Urinary bladder (tissue), 4 donors: ENCODE data around the gene PRKG2. TPM values are rescaled to one million over a fixed set of nuclear protein-coding genes. Genes with fewer than 3 reads are reported as not detected.

Experiments
- DNase-seq: peaks from one replicate; pipeline ENCODE4 v3.0.0-alpha.2; 2015; ENCODE audit errors: extremely low spot score
- H3K27ac ChIP-seq: one replicate; pipeline ENCODE4 v1.5.1; 2013; ENCODE audit warnings: low read depth, mild to moderate bottlenecking, moderate library complexity
- H3K36me3 ChIP-seq: one replicate; pipeline ENCODE4 v1.6.1; 2013; ENCODE audit warnings: mild to moderate bottlenecking, moderate library complexity; ENCODE audit not compliant: insufficient read depth
- H3K4me1 ChIP-seq: one replicate; pipeline ENCODE4 v1.6.1; 2013; ENCODE audit warnings: mild to moderate bottlenecking, moderate library complexity; ENCODE audit not compliant: insufficient read depth
- H3K4me3 ChIP-seq: one replicate; pipeline ENCODE4 v1.5.1; 2013; ENCODE audit warnings: low read depth, low read length
- WGBS: extraction: QIAGEN DNeasy Blood & Tissue Kit; methylation state at CpG from one replicate; pipeline ENCODE4 v1.1.7; 2013; 5-methylcytosine and 5-hydroxymethylcytosine counted together
- polyA plus RNA-seq: library from polyadenylated mRNA; stranded (reverse); fragments of 200-250 nt; gene quantifications from one replicate; pipeline ENCODE4 v1.2.3, GENCODE V29; 2013
- total RNA-seq: library from RNA; depleted of rRNA; stranded (reverse); fragments of >200 nt; gene quantifications from one replicate; pipeline ENCODE4 v1.2.3, GENCODE V29; 2014
- donor health status: healthy with polysubstance abuse.
- donor health status: healthy.

PRKG2 gene
- total and polyA plus RNA-seq, 2 donors = 0.19 to 2.1 TPM

DNA sequence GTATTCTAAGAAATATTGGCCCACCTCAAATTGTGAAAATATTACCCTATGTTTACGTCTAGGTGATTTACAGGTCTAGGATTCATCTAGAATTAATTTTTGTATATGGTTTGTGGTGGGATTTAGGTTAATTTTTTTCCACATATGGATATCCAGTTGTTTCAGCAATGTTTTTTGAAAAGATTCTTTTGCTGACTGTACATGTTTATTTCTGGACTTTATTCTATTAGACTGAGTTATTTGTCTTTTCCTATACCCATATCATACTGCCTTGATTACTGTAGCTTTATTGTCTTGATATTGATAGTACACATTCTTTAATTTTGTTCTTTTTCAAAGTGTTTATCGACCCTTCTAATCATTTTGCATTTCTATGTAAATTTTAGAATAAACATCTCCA, 83.5 kb downstream of the PRKG2 start:
- DNase-seq = no peak
- 89% methylated on average over 2 of the region's 2 CpGs for WGBS
- H3K36me3 ChIP-seq = no peaks in the 10 kb centered on the region

DNA sequence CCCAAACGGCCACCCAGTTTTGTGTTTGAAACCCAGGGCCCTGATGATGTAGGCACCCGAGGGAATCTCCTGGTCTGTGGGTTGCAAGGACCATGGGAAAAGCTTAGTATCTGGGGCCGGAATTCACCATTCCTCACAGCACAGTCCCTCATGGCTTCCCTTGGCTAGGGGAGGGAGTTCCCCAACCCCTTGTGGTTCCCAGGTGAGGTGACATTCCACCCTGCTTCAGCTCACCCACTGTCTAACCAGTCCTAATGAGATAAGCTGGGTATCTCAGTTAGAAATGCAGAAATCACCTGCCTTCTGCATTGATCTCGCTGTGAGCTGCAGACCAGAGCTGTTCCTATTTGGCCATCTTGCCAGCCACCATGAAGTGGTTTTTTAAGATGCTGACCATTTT, 84.0 kb downstream of the PRKG2 start:
- H3K4me1 ChIP-seq = no peaks in the 10 kb centered on the region
- H3K36me3 ChIP-seq = no peaks in the 10 kb centered on the region
- 82% methylated on average over 4 of the region's 4 CpGs for WGBS
- H3K4me3 ChIP-seq = no peak overlapping the region
- no peak overlapping the region for H3K27ac ChIP-seq
- no peak for DNase-seq

More for the DNA sequence above, 83.5 kb downstream of the PRKG2 start:
- H3K4me1 ChIP-seq = no peaks in the 10 kb centered on the region
- no peak overlapping the region for H3K27ac ChIP-seq
- H3K4me3 ChIP-seq = no peak overlapping the region

DNA sequence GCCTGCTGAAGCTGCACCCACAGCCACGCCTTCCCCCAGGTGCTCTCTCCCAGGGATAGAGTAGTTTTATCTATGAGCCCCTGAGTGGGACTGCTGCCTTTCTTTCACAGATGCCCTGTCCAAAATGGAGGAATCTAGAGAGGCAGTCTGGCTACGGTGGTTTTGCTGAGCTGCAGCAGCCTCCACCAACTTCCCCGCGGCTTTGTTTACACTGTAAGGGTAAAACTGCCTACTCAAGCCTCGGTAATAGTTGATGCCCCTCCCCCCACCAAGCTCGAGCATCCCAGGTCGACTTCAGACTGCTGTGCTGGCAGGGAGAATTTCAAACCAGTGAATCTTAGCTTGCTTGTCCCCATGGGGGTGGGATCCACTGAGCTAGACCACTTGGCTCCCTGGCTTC, 84.5 kb downstream of the PRKG2 start:
- Histone ChIP-seq H3K27ac (no peak overlapping the region), H3K4me3 (no peak overlapping the region), H3K4me1 (no peaks in the 10 kb centered on the region), H3K36me3 (no peaks in the 10 kb centered on the region)
- WGBS = 43% methylated on average over 7 of the region's 7 CpGs
- DNase-seq = no peak

DNA sequence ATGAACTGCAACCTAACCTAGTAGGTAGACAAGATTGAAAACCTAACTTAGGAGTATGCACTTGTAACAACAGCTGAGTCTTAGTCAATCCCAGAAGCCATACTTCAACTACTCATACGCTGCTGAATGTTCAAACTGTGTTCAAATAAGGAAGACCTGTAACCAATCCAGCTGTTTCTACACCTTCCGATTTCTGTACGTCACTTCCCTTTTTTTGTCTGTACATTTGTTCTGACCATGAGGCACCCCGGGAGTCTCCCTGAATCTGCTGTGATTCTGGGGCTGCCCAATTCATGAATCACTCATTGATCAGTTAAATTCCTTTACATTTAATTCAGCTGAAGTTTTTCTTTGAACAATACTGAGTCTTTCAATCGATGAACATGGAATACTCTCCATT, 95.0 kb downstream of the PRKG2 start:
- no peak for DNase-seq
- Histone ChIP-seq H3K36me3 (no peaks in the 10 kb centered on the region), H3K4me1 (no peaks in the 10 kb centered on the region), H3K4me3 (no peak overlapping the region), H3K27ac (no peak overlapping the region)
- WGBS = 91% methylated on average over 5 of the region's 5 CpGs

DNA sequence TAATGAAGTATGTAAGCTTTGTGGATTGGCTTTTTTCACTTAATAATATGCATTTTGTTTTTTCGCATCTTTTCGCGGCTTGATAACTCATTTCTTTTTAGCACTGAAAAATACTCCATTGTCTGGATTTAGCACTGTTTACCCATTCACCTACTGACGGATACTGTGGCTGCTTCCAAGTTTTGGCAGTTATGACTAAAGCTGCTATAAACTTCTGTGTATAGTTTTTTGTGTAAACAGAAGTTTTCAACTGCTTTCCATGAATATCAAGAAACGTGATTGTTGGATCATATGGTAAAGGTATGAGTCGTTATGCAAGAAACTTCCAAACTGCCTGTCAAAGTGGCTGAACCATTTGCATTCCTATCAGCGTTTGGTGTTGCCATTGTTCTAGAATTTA, 96.9 kb downstream of the PRKG2 start:
- 61% methylated on average over 7 of the region's 7 CpGs for WGBS
- Histone ChIP-seq H3K4me1 (no peaks in the 10 kb centered on the region), H3K4me3 (no peak overlapping the region), H3K36me3 (no peaks in the 10 kb centered on the region), H3K27ac (no peak overlapping the region)
- DNase-seq = no peak

DNA sequence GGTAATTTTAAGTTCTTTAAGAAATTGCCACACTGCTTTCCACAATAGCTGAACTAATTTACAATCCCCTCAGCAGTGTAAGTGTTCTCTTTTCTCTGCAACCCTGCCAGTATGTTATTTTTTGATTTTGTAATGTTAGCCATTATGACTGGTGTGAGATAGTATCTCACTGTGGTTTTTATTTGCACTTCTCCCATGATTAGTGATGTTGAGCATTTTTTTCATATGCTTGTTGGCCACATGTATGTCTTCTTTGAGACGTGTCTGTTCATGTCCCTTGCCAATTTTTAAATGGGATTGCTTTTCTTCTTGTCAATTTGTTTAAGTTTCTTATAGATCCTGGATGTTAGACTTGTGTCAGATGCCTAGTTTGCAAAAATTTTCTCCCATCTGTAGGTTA, 98.5 kb downstream of the PRKG2 start:
- H3K4me1 ChIP-seq = no peaks in the 10 kb centered on the region
- no peak overlapping the region for H3K27ac ChIP-seq
- no peak for DNase-seq
- 59% methylated on average over 1 of the region's 1 CpG for WGBS
- no peak overlapping the region for H3K4me3 ChIP-seq
- no peaks in the 10 kb centered on the region for H3K36me3 ChIP-seq

DNA sequence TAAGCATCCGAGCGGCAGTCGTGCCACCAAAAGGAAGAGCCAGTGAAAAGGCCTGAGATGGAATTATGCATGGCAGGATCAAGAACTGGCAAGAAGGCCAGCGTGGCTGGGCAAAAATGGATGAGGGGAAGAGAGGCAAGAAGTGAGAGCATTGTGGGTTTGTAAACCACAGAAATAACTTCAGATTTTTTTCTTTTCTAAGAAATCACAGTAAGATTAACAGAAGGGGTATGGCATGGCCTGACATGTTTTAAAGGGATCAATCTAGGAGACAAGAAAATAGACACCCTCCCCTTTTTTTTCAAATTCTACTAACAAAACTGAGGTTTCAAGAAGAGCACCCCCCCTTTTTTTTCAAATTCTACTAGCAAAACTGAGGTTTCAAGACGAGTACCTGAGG, 102.0 kb downstream of the PRKG2 start:
- no peak overlapping the region for H3K4me3 ChIP-seq
- no peaks in the 10 kb centered on the region for H3K4me1 ChIP-seq
- no peak for DNase-seq
- WGBS = 93% methylated on average over 5 of the region's 5 CpGs
- no peak overlapping the region for H3K27ac ChIP-seq
- H3K36me3 ChIP-seq = no peaks in the 10 kb centered on the region

DNA sequence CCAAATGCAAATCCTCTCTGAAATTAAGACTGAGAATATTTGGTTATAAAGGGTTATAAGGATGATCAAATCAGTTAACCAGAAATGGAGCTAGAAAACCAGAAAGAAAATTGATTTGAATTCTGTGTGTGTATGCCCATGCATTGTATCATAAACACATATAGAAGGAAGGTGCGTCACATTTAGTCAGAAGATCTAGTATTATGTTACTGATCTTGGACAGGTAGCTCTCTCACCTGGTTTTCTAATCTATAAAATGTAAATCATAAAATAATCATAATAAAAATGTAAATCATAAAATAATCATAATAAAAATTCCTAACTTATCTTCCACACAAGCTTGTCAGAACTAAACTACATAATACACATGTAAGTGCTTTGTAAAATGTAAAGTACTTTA, 105.7 kb downstream of the PRKG2 start:
- H3K27ac ChIP-seq = no peak overlapping the region
- no peak for DNase-seq
- no peaks in the 10 kb centered on the region for H3K4me1 ChIP-seq
- H3K36me3 ChIP-seq = no peaks in the 10 kb centered on the region
- WGBS = 93% methylated on average over 1 of the region's 1 CpG
- no peak overlapping the region for H3K4me3 ChIP-seq

DNA sequence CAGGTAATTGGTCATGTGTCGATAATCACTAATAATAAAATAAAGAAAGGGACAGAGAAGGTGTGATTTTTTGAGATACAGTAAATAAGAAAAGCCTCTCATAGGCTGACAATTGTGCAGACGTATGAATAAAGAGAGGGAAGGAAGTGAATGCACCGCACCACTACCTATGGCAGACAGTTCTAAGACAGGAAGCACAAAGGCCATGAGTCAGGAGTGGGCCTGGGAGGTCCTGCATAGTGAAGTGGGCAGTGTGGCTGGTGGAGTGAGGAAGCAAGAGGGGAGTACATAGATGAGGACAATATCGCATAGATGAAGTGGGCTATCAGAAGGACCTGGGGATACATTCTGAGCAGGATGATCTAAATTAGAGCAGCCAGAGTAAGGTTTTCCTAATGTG, 108.9 kb downstream of the PRKG2 start:
- Histone ChIP-seq H3K27ac (no peak overlapping the region), H3K36me3 (no peaks in the 10 kb centered on the region), H3K4me1 (no peaks in the 10 kb centered on the region), H3K4me3 (no peak overlapping the region)
- 86% methylated on average over 4 of the region's 4 CpGs for WGBS
- DNase-seq = no peak

DNA sequence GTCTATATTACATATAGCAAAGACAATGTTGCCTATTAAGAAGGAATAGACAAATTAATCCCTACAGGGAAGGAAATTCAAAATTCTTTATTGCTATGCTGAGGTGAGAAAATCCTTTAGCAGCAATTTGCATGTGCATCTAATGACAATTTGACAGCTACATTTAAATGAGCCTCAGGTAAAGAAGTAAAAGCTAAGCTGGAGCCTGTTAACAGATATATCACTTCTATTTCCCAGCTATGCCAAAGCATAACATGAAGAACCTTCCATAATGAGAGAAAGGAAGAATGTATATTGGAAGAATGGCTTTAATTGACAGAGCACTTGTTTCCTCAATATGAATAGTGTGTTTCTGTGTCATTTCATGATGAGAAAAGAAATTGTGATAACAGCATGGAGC, 112.9 kb downstream of the PRKG2 start:
- H3K4me3 ChIP-seq = no peak overlapping the region
- no peak for DNase-seq
- H3K36me3 ChIP-seq = no peaks in the 10 kb centered on the region
- H3K27ac ChIP-seq = no peak overlapping the region
- H3K4me1 ChIP-seq = no peaks in the 10 kb centered on the region

DNA sequence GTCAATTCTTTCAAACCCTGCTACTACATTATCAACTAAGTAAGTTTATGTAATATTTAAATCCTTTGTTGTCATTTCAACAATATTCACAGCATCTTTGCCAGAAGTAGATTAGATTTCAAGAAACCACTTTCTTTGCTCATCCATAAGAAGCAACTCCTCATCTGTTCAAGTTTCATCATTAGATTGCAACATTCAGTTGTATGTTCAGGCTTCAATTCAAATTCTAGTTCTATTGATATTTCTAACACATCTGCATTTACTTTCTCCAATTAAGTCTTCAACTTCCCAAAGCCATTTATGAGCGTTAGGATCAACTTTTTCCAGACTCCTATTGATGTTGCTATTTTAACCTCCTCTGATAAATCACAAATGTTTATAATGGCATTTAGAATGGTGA, 118.5 kb downstream of the PRKG2 start:
- Histone ChIP-seq H3K4me3 (no peak overlapping the region), H3K36me3 (no peaks in the 10 kb centered on the region), H3K27ac (no peak overlapping the region), H3K4me1 (no peaks in the 10 kb centered on the region)
- DNase-seq = no peak
- WGBS = 71% methylated on average over 1 of the region's 1 CpG

DNA sequence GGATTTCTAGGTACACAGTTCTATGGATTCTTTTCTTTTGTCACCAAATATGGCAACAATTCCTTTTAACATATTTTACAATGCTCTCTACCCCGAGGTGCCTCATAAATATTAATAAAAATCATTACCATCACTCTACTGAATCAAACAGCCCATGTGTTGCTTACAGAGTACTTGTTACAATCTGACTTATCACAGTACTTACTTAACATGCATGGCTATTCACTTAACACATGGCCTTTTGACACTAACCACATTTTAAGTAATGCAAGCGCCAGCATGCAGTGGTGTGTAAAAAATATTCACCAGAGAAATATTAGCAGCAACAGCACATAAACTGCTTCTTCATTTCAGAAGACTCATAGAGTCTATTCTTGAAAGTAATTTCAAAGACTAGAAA, 119.6 kb downstream of the PRKG2 start:
- DNase-seq = no peak
- Histone ChIP-seq H3K4me3 (no peak overlapping the region), H3K4me1 (no peaks in the 10 kb centered on the region), H3K27ac (no peak overlapping the region), H3K36me3 (no peaks in the 10 kb centered on the region)
- 57% methylated on average over 2 of the region's 2 CpGs for WGBS

DNA sequence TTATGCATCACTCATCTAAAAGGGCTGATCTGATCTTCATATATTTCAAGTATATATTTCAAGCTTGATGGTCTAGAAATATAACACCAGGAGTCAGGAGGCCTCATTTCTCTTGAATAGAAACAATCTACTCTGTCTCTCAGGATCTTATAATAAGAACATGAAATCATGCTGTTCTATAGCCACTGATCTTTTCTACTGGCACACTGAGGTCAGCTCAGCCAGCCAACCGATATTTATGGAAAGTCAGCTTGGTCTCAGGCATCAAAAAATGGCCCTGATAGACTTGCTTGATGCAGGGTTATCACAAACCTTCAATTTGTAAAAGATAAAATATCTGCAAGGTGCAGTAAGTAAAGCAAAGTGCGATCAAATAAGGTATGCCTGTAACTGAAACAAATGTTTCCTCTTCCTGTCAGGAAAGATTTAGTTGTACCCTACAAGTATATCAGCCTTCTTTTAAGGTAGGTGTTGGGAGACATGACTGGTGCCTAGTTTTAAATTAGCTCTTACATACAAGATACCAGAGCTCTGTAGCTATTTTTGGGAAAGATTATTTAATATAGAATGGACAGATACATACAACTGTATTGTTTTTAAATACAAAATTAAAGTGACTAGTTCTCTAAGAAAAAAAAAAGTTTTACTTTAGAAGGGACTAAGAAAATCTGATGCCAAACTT, 121.2 kb downstream of the PRKG2 start:
- H3K4me1 ChIP-seq = no peaks in the 10 kb centered on the region
- 76% methylated on average over 2 of the region's 2 CpGs for WGBS
- no peak for DNase-seq
- H3K4me3 ChIP-seq = no peak overlapping the region
- H3K27ac ChIP-seq = no peak overlapping the region
- no peaks in the 10 kb centered on the region for H3K36me3 ChIP-seq

DNA sequence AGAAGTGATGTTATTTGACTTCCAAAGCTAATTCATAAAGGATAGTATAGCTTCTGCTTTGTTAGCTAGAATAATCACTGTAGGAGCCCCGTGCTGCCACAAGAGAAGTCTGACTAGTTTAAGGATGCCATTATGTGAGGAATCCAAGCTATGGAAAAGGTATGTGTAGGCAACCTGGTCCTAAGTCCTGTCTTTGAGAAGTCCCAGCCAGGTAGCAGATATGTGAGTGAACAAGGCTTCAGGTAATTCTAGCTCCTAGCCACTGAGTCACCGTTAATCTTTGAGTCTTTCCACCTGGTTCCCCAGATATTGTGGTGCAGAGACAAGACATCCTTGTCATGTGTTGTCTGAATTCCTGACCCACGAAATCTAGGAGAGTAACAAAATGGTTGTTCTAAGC, 129.0 kb downstream of the PRKG2 start:
- DNase-seq = no peak
- Histone ChIP-seq H3K27ac (no peak overlapping the region), H3K4me1 (no peaks in the 10 kb centered on the region), H3K4me3 (no peak overlapping the region), H3K36me3 (no peaks in the 10 kb centered on the region)
- 83% methylated on average over 3 of the region's 3 CpGs for WGBS

DNA sequence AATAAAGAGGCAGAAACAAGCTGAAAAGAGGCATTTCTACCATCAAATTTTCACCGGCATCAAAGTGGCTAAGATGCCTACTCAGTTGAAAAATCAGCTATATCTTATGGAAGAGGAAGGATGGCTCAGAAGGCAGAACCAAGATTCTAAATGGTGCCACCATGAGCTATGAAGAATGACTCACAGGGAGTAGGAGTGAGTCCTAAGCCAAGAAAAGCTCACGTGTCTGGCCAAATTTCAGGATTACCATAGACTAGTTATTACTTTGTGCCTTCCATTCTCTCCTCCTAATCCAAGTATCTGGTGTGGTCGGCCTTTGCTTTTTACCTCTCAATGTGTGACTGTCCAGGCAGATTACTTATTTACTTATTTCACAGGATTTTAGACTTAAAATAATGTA, 129.7 kb downstream of the PRKG2 start:
- no peak for DNase-seq
- H3K4me3 ChIP-seq = no peak overlapping the region
- 72% methylated on average over 3 of the region's 3 CpGs for WGBS
- H3K36me3 ChIP-seq = no peaks in the 10 kb centered on the region
- no peak overlapping the region for H3K27ac ChIP-seq
- no peaks in the 10 kb centered on the region for H3K4me1 ChIP-seq
